AG04449 (cell line): ENCODE measurements around the gene TMEM121.

Source experiments
- CTCF ChIA-PET: fragments of 350-600 bp; formaldehyde crosslinking; extraction: SDS; loops from one replicate; lab custom pipeline; 2021; ENCODE audit warnings: antibody characterized with exemption; lab: Yijun Ruan, JAX
- POLR2A ChIA-PET: fragments of 400-600, 350-600 bp; formaldehyde crosslinking; extraction: SDS; loops from one replicate; lab custom pipeline; 2020; ENCODE audit warnings: antibody characterized with exemption, inconsistent platforms; lab: Yijun Ruan, JAX
- DNase-seq: peaks from one replicate; pipeline ENCODE4 v3.0.0-alpha.2; 2010; ENCODE audit warnings: low read depth, low spot score
- H3K4me3 ChIP-seq: 2 replicates; pipeline ENCODE4 v1.5.1; 2011; ENCODE audit warnings: low read depth, mild to moderate bottlenecking, control low read depth, low read length
- CTCF ChIP-seq: IDR thresholded peaks from one replicate; pipeline ENCODE4 v1.5.1; 2011; ENCODE audit warnings: mild to moderate bottlenecking, moderate library complexity, low read length, control low read depth, inconsistent platforms; ENCODE audit not compliant: insufficient read depth; ENCODE audit errors: missing control alignments

TMEM121 gene

DNA sequence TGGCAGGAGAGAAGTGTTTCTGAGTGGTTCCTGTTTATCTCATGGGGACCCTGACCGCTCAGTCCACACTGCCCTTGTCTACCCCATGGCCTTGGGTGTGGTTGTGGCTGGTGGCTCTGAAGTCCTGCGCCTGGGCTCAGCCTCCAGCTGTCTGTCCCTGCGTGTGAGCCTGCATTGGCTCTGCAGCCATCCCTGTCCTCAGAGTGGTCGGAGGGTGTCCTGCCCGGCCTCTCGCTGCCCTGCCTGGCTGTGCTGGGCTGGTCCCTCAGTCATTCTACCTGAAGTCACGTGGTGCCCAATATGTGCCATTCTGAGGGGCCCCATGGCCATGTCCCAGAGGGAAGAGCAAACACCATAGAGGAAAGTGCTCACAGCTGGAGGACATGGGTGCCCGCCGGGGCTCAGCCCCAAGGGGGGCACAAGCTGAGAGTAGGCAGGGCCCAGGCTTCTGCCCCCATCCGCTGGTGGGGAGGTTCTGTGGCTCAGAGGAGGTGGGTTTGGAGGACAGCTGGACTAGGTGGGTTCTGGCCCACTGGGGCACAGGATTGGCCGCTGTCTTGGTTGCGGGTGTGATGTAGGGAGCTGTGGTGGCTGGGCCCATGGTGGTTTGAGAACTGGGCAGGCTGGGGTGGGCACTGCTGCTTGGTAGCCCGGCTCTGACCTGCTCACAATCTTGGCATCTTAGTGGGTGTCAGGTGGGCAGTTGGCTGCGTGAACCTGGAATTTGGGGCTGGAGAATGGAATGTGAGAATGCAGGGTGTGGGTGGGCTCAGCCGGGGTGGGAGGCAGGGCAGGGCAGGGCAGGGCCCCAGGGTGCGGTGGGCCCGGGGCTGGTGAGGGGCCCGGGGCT, 23.7 kb upstream of the TMEM121 start:
- POLR2A ChIA-PET: no interaction called here
- CTCF ChIA-PET: no interaction called here
- DNase-seq: no peak
- H3K4me3 ChIP-seq: no peak overlapping the region
- TF ChIP-seq CTCF: no peak

DNA sequence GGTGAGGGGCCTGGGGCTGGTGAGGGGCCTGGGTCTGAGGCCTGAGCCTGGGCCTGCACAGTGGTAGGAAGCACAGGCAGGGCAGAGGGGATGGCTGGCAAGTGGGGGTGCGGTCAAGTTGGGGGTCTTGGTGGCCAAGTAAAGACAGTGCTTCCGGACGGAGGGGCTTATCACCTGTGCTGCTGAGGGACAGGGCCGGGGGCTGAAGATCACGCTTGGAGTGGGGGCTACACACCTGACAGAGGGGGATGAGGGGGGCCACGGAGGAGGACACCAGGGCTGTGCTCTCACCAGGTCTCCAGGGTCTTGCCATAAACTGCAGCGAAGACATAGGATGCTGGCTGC, 23.1 kb upstream of the TMEM121 start:
- no peak for TF ChIP-seq CTCF
- no peak for DNase-seq
- POLR2A ChIA-PET: no interaction called here
- no peak overlapping the region for H3K4me3 ChIP-seq
- CTCF ChIA-PET: no interaction called here

DNA sequence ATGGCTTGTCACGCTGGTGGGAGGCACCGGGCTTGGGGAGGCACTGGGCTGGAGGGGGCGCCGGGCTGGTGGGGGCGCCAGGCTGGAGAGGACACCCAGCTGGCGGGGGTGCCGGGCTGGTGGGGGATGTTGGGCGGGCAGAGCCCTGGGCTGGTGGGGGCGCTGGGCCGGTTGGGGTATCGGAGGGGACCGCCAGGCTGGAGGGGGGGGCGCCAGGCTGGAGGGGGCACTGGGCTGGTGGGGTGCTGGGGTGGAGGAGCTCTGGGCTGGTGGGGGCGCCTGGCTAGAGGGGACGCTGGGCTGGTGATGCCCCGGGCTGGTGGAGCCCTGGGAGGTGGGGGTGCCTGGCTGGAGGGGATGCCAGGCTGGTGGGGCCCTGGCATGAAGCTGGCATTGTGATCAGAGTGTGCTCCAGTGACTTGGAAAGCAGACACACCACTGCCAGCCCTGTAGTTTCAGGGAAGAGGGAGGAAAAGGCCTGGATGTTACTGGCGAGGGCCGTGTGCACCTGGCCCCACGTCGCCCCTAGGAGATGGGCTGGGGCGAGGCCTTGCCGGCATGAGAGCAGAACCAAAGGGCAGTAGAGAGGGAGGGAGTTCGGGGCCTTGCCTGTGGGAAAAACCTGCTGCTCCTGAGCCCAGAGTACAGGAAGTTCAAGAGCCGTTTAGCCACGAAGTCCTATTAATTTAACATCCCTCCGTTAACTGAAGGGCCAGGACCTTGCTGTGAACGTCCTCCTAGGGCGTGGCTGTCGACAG, 22.3 kb upstream of the TMEM121 start:
- ChIA-PET CTCF (no interaction called here), POLR2A (no interaction called here)
- TF ChIP-seq CTCF: no peak
- H3K4me3 ChIP-seq: no peak overlapping the region
- DNase-seq: no peak

DNA sequence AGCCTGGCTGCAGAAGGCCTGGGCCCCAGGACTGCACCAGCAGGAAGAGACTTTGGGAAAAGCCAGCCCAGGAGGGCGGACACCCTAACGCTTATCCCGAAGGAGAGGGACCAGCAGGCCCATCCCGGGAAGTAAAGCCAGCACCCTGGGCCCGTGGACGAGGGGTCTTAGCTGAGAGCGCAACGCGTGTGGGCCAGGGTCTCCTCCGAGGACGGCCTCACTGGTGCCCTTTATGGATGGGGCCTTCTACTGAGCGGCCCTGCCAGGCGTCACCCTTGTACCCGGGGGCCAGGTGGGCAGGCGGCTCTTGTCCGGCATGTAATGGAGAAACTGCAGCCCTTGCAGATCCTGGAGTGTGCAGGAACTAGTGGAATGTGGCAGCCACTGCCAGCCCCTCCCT, 21.3 kb upstream of the TMEM121 start:
- CTCF ChIA-PET: no interaction called here
- POLR2A ChIA-PET: no interaction called here
- DNase-seq: no peak
- H3K4me3 ChIP-seq: no peak overlapping the region
- TF ChIP-seq CTCF: no peak

GRCh38 chr14:105507247-105507646, 19.1 kb upstream of the TMEM121 start:
- TF ChIP-seq CTCF: no peak
- ChIA-PET POLR2A (no interaction called here), CTCF (interaction anchor here (1.2 kb wide), 1 partner anchor 21 kb away, joined by 3 read pairs; no protein-coding TSS in a partner anchor)
- no peak for DNase-seq
- no peak overlapping the region for H3K4me3 ChIP-seq

GRCh38 chr14:105508069-105508468, 18.3 kb upstream of the TMEM121 start:
- no peak for DNase-seq

More at GRCh38 chr14:105508069-105508468, 18.3 kb upstream of the TMEM121 start:
- ChIA-PET CTCF (interaction anchor here (1.2 kb wide), 1 partner anchor 20 kb away, joined by 3 read pairs; no protein-coding TSS in a partner anchor), POLR2A (no interaction called here)
- TF ChIP-seq CTCF: no peak
- no peak overlapping the region for H3K4me3 ChIP-seq
